Left colon (tissue), 2 donors: ENCODE measurements around the gene FASTK. TPM values are rescaled to one million over a fixed set of nuclear protein-coding genes. Genes with fewer than 3 reads are reported as not detected.

Experiments used
- ATAC-seq: fragments of 200-7000 bp; cut with Tn5 transposase; one replicate; pipeline ENCODE4 v1.9.1; 2020; ENCODE audit warnings: mild to moderate bottlenecking, moderate library complexity
- DNase-seq, 2 donors: peaks; one replicate each; pipeline ENCODE4 v3.0.0-alpha.2; 2020
- intact Hi-C, 2 donors: fragments of 100-400 bp; cut with DNase I in 1 of 2; cut with micrococcal nuclease in 1 of 2; formaldehyde crosslinking; loops; one replicate each; pipeline versions ENCODE4 v1.11.2 to v1.14.0; 2022; cut with DNase I, micrococcal nuclease
- total RNA-seq, 2 donors: library from RNA; stranded (reverse); fragmentation: NEBNext Ultra II Directional; extraction: Animal tissue kit (Norgen Biotek cat#: 25700); gene quantifications; one replicate each; pipeline ENCODE4 v1.2.1, GENCODE V29; 2021
- donor health status: DM: no; HTN: no; CAD: no.
- donor health status: DM: yes; HTN: yes; CAD: no.

Gene FASTK
- total RNA-seq, 2 donors from 2014 or later, result 82.0 to 108 TPM

DNA sequence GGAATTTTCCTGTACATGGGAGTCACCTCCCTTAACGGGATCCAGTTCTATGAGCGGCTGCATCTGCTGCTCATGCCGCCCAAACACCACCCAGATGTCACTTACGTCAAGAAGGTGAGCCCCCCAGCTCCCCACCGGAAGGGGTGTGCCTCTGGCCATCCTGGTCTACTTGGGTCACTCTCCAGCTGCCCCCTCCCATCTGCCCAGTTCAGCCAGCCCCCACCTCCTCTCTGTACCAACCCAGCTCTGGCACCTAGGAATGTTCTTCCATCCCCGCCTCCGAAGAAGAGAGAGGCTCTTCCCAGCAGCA lies 5.0 kb downstream of the FASTK start:
- DNase-seq (no peak), ATAC-seq (no peak)
- intact Hi-C loops, result no loop called here

DNA sequence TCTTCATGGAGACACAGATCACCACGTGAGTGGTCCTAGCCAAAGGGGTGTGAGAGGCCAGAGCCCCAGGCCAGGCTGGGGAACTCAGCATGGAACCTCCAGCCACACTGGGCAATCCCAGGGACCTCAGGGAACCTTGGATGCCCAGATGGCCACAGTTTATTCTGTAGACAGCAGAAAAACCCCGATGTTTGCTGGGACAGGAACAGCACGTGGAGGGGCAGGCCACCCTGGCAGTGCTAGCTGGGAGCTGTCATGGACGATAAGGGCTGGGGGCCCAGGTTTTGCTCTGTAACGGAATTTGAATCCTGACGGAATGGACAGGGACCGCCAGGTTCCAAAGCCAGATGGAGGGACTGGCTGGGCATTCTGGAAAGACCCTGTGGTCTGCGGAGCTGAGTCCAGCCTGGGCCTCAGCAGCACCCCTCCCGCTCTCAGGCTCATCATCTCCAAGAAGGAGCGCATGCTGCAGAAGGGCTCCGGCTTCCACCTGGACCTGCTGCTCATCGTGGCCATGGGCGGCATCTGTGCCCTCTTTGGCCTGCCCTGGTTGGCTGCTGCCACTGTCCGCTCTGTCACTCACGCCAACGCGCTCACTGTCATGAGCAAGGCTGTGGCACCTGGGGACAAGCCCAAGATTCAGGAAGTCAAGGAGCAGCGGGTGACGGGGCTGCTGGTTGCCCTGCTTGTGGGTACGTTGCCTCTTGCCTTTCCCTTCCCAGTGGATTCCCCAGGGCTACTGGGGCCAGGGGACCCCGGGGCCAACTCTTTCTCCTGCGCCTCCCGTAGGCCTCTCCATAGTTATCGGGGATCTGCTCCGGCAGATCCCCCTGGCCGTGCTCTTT lies 5.6 kb downstream of the FASTK start:
- no peak for DNase-seq
- ATAC-seq, result no peak
- intact Hi-C loops, result no loop called here

DNA sequence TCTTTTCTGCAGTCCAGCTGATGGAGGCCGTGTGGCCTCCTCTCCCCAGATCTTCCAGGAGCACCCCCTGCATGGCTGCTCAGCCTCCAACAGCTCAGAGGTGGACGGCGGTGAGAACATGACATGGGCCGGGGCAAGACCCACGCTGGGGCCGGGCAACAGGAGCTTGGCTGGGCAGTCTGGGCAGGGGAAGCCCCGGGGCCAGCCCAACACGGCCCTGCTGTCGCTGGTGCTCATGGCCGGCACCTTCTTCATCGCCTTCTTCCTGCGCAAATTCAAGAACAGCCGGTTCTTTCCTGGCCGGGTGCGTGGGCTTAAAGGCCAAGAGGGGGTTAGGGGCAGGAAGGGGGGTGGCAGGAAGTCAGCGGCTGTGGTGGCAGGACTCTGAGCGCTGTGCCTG lies 6.6 kb downstream of the FASTK start:
- intact Hi-C loops, result no loop called here
- DNase-seq, result no peak
- no peak for ATAC-seq

DNA sequence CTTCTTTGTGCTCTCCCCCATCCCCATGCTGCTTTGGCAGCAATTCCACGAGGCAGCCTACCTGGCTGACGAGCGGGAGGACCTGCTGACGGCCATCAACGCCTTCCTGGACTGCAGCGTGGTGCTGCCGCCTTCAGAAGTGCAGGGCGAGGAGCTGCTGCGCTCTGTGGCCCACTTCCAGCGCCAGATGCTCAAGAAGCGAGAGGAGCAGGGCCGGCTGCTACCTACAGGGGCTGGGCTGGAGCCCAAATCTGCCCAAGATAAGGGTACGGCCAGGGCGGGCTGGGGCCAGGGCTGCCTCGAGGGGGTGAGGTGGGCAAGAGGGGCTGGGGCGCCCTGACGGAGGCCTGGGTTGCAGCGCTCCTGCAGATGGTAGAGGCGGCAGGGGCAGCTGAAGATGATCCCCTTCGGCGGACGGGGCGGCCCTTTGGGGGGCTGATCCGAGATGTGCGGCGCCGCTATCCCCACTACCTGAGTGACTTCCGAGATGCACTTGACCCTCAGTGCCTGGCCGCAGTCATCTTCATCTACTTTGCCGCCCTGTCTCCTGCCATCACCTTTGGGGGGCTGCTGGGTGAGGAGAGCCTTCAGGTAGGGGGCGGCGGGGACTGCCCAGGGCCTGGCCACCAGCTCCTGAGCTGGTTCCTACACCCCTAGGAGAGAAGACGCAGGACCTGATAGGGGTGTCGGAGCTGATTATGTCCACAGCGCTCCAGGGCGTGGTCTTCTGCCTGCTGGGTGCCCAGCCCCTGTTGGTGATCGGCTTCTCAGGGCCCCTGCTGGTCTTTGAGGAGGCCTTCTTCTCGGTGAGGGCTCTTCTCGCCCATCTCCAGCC lies 9.4 kb downstream of the FASTK start:
- no peak for ATAC-seq
- DNase-seq, result no peak
- intact Hi-C loops, result no loop called here

DNA sequence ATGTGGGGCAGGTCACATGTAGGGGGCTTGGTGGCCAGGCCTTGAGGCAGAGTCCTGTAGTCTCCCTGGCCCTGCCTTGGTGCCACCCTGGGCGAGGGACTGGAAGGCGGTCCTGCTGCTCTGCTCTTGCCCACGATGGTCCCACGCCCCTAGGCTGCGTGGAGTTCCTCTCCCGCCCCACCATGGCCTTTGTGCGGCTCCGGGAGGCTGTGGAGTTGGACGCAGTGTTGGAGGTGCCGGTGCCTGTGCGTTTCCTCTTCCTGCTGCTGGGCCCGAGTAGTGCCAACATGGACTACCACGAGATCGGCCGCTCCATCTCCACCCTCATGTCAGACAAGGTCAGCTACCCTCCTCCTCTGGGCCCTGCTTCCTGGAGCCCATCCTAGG lies 10.0 kb downstream of the FASTK start:
- intact Hi-C loops, result no loop called here
- no peak for ATAC-seq
- DNase-seq, result no peak

DNA sequence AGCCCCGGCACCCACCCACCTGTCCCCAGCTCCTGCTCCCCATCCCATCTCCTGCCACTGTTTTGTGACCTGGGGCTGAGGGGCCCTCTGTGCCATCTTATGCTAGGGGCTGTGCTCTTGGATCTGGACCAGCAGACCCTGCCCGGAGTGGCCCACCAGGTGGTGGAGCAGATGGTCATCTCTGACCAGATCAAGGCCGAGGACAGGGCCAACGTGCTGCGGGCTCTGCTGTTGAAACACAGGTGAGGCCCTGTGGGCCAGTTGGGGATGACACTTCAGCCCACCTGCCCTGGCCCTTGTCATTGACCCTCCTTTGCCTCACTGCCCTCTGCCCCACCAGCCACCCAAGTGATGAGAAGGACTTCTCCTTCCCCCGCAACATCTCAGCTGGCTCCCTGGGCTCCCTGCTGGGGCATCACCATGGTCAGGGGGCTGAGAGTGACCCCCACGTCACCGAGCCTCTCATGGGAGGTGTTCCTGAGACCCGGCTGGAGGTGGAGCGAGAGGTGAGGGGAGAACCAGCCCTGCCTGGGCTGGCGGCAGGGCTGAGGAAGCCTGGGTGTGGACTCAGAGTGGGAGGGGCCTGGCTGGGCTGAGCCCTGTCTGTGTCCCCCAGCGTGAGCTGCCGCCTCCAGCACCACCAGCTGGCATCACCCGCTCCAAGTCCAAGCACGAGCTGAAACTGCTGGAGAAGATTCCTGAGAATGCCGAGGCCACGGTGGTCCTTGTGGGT lies 10.6 kb downstream of the FASTK start:
- DNase-seq (no peak), ATAC-seq (no peak)
- intact Hi-C loops, result no loop called here

DNA sequence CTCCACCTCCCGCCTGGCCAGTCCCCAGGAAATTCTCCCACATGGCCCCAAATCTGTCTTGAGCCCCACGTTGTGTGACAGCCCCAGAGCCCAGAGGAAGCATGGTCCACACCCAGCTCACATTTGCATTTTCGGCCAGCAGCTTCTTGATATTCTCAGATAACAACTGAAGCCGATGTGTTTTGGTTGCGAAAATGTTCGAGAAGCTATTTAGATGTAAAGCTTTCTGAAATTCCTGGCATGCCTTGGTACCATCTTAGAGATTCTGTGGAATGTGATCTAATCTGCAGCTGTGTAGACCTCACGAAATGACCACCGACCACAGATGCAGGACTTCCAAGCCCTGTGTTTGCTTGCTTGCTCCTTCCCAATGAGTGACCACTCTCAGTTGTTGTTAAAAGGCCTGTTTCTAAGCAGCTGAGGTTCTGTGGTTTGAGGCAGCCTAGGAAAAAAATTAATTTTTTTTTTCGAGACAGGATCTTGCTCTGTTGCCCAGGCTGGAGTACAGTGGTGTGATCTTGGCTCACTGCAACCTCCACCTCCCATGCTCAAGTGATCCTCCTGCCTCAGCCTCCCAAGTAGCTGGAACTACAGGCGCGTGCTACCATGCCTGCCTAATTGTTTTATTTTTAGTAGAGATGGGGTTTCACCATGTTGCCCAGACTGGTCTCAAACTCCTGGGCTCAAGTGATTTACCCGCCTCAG lies 12.4 kb downstream of the FASTK start:
- DNase-seq (no peak), ATAC-seq (no peak)
- intact Hi-C loops, result no loop called here

DNA sequence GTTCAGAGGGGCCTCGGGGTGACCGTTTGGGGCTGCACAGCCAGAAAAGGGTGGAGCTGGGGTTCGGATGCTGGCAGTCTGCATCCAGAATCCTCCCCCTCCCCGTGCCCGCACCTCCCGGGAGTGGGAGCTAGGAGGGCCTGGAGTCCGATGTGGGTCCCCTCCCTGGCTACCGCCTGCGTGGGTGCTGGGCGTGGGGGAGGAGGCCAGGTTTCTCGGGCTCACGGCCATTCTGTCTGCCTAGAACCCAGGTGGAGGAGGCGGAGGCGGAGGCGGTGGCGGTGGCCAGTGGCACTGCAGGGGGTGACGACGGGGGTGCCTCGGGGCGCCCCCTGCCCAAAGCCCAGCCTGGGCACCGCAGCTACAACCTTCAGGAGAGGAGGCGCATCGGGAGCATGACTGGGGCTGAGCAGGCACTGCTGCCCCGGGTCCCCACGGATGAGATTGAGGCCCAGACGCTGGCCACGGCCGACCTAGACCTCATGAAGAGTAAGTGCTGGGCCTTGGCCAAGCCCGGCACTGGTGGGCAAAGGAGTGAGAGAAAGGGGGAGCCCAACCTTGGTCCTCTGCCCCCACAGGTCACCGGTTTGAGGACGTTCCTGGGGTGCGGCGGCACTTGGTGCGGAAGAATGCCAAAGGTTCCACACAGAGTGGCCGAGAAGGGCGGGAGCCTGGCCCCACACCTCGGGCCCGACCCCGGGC lies 14.2 kb downstream of the FASTK start:
- intact Hi-C loops, result no loop called here
- no peak for ATAC-seq
- no peak for DNase-seq

DNA sequence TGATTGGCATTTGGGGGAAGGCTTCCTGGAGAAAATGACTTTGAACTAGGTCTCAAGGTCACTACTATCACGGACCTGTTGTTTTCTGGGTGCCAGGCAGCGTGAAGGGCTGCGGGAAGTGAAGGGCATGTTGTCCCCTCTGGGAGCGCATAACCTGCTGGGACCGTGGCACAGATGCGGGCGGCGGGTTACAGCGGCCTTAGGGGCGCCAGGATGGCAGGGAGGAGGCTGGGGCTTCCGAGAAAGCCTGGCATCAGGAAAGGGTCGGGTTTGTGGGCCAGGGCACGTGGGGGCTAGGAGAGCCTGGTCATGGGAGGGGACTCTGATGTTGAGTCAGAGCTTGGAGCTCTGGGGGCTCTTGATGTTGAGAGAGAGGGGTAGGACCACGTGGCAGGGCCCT lies 15.1 kb downstream of the FASTK start:
- intact Hi-C loops, result no loop called here

DNA sequence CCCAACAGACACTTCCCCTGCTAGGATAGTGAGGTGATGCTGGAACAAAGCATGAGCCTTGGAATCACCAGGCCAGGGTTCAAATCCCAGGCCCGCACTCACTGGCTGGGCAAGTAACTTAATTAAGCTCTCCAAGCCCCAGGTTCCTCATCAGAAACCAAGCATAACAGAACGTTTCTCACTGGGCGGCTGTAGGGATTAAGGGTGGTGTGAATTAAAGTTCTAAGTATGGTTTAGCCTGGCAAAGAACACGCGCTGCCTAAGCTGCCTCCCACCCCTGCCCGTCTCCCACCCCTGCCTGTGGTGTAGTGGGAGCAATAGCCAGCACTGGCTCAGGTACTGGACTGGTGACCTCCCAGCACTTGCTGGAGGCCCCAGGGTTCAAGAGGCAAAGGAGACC lies 15.6 kb downstream of the FASTK start:
- DNase-seq, result no peak
- intact Hi-C loops, result no loop called here

More for the DNA sequence above, 15.1 kb downstream of the FASTK start:
- DNase-seq (no peak), ATAC-seq (no peak)

DNA sequence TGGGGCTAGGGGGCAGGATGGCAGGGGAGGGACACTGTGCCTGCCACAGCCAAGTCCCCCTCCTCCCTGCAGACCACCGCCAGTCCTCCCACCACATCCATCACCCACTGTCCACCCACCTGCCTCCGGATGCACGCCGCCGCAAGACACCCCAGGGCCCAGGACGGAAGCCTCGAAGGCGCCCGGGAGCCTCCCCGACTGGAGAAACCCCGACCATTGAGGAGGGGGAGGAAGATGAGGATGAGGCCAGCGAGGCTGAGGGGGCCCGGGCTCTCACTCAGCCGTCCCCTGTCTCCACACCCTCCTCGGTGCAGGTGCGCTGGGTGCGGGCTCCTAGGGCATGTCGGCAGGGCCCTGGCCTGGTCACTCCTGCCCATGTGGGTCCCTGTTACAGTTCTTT lies 16.2 kb downstream of the FASTK start:
- ATAC-seq, result no peak

More for the DNA sequence above, 15.6 kb downstream of the FASTK start:
- ATAC-seq, result no peak

DNA sequence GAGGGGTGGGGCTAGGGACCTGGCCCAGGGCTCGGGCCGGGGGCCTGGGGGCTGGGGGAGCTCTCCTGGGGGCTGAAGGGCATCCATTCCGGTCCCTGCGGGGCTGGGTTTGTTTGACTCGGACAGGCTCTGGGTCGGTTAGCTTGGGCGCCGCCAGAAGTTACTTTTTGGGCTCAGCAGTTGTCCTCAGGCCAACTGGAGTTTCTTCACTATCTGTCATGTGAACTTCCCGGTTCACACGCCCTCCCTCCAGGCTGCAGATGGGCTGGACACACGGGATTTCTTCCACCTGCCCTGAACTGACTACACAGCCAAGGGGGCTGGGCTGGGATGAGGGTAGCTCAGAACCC lies 17.4 kb downstream of the FASTK start:
- intact Hi-C loops, result no loop called here
- DNase-seq (peak; percentile 40 to 60), ATAC-seq (peak; percentile 1)

More for the DNA sequence above, 16.2 kb downstream of the FASTK start:
- DNase-seq, result no peak
- intact Hi-C loops, result no loop called here

DNA sequence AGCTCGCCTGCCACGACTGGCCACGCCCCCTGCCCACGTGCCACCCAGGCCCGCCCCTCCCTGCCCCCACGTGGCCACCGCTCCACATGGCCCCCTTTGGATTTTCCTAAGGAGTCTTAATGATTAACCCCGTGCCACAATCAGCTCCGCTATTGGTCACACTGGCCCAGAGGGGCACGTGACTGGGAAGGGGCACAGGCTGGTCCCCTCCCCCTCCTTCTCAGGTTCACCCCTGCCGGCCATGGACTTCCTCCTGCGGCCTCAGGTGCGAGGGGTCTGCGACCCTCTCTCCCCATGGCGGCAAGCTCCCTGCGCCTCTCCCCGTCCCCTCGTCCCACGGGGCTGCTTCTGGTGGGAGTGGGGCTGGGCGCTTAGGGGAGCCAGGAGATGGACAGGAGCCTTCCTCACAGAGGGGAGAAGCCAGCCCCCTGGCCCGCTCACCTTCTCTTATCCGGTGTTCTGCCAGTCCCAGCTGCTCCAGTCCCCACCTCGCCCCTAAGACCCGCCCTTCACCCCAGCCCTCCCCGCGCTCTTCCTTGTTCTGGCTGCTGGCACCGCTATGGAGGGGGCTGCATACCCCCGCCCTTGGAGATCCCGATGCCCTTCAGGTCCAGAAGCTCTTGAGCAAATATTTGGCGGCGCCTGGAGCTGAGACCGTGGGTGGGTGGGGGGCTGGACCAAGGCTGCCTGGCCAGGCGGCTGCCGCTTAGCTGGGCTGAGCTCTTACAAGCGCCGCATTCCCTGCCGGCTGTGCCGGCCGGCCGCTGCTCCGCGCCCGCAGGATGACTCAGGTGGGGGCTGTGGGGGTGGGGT lies 18.0 kb downstream of the FASTK start:
- peak; percentile 56 for ATAC-seq
- intact Hi-C loops, result no loop called here
- DNase-seq, result peak; percentile 83 to 89

DNA sequence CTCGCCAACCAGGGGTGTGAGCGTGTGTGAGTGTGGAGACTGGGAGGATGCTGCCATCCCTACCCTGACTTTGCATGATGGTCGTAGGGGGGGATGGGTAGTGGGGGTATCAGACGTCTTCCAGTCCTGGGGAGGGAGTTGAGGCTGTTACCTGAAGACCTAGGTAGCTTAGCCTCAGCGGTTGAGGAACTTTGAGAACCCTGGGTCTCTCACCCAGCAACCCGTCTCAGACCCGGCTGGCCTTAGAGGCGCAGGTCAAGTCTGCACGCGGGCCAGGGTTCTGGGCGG lies 18.6 kb downstream of the FASTK start:
- no peak for ATAC-seq
- intact Hi-C loops, result no loop called here
- DNase-seq, result no peak

DNA sequence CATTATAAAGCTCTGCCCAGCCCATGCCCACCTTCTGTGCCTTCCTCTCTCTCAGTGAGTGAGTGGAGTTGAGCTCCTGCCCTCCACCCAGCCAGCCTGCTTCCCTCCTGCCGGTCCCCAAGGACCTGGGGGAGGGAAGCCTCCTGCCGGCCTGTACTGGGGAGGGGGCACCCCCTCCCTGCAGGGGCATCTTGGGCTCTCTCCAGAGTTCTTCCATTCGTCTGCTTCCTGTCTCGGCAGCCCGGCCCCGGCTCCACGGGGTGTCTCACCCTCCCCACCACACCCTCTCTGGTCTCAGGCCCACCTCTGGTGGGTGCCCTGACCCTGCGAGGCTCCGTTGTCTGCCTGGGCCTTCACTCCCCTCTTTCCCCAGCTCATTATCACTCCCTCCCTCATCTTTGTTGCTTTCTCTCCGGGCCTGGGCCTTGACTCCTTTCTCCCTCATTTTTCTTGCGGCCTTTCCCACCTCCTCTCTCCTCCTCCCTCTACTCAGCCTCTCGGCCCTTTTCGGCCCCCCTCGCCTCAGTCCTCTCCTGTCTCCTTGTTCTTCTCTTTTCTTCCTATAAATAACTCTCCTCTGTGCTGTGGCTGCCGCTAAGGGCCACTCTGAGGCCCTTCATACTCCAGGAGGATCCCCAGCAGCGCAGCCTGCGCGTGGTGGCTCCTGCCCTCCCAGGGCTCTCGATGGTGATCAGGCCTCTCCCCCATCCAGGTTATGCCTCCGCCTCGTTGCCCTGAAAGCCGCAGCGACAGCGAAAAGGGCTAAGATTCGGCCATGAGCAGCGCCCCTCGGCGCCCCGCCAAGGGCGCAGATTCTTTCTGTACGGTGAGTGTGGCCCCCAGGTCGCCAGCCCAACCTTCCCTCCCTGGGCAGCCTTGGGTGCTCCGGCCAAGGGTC lies 19.1 kb downstream of the FASTK start:
- peak in 1 of 2 donors; percentile 38 for DNase-seq
- no peak for ATAC-seq
- intact Hi-C loops, result no loop called here

DNA sequence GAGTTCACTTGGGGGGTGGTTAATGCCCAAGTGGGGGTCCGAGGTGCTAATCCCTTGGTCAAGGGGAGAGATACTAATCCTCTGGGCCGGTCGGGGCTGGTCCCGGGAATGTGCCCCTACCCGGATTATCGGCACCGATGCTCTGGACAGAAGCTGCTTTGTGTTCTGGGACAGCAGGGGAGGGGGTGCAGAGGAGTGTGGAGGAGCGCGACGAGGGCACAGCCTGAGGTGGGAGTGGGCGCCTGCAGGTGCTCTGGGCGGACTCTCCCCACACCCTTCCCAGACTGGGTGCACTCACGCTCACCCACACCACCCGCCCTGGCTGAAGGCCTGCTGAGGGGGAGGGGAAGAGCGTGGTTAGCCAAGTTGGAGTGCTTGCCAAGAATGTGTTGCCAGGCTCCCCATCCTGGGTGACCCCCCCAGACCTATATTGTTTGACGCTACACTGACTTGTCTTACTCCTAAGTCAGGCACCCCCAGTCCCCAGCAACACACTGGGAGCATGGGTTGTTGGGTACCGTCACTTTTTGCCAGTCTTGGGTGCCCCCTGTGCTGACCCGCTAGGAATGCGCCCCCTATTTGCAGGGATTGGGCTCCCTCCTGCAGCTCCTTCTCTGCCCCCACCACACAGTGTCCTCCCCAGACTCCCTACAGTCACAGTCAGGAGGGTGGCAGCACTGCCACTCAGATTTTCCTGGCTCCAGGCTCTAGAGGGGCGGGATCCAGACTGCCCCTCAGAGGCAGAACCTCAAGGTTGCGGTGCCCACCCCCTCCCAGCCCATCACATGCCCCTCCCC lies 20.0 kb downstream of the FASTK start:
- intact Hi-C loops, result no loop called here
- ATAC-seq, result no peak
- peak; percentile 57 to 71 for DNase-seq
